ENCODE measurements around the gene CR1L. TPM values are rescaled to one million over a fixed set of nuclear protein-coding genes. Genes with fewer than 3 reads are reported as not detected.
"Not testable (repeated sequence)": the region's sequence is repeated elsewhere in the genome, so short reads cannot be mapped to it uniquely, and the experiment has no call there.

Gene CR1L
- total RNA-seq, 1 donor = not detected

- TF ChIP-seq, protein P1, sequence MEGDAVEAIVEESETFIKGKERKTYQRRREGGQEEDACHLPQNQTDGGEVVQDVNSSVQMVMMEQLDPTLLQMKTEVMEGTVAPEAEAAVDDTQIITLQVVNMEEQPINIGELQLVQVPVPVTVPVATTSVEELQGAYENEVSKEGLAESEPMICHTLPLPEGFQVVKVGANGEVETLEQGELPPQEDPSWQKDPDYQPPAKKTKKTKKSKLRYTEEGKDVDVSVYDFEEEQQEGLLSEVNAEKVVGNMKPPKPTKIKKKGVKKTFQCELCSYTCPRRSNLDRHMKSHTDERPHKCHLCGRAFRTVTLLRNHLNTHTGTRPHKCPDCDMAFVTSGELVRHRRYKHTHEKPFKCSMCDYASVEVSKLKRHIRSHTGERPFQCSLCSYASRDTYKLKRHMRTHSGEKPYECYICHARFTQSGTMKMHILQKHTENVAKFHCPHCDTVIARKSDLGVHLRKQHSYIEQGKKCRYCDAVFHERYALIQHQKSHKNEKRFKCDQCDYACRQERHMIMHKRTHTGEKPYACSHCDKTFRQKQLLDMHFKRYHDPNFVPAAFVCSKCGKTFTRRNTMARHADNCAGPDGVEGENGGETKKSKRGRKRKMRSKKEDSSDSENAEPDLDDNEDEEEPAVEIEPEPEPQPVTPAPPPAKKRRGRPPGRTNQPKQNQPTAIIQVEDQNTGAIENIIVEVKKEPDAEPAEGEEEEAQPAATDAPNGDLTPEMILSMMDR (IDR thresholded peaks at IDR 0.05; ENCODE audit: insufficient read depth, low read depth, low read length) = no peak
- no peak for DNase-seq (ENCODE audit: low read depth)
- H3K4me3 ChIP-seq (ENCODE audit: low read depth, low read length) = no peak overlapping the region
Measured at GRCh38 chr1:207620543-207620893, 24.4 kb upstream of the CR1L start.

DNA sequence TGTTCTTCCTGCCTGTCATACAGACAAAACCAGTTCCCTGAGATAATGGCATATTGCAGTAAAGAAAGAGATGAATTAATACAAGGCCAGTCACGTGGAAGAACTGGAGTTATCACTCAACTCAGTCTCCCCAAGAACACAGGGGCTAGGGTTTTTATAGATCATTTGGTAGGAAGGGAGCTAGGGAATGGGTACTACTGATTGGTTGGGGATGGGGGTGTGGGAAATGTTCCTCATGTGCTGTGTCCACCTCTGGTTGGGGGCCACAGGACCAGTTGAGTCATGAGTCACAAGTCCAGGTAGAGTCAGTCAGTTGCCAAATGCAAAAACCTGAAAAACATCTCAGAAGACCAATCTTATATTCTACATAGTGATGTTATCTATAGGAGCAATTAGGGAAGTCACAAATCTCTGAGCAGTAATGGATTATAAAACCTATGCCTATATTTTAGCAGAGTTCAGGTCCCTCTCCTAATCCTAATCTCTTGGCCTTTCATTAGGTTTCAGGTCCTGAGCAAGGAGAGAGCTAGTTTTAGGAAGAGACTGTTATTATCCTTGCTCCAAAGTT lies 19.3 kb upstream of the CR1L start:
- not testable (repeated sequence) for DNase-seq (ENCODE audit: low read depth)

DNA sequence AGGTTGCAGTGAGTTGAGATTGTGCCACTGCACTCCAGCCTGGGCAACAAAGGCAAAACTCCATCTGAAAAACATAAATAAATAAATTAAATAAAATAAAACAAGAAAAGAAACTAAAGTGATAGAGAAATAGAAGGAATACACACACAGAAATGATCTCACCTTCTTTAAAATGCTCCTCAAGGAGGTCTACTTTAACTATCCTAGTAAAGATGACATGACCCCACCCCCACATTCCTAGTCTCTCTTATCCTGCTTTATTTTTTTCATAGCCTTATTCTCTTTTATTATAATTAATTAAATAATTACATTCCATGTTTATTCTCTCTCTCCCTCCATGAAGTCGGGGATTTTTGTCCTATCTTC lies 18.0 kb upstream of the CR1L start:
- DNase-seq (ENCODE audit: low read depth) = no peak
- H3K4me3 ChIP-seq (ENCODE audit: low read depth, low read length) = no peak overlapping the region
- TF ChIP-seq, protein P1 (IDR thresholded peaks at IDR 0.05; ENCODE audit: insufficient read depth, low read depth, low read length) = no peak

More for the DNA sequence above, 19.3 kb upstream of the CR1L start:
- not testable (repeated sequence) for H3K4me3 ChIP-seq (ENCODE audit: low read depth, low read length)

- TF ChIP-seq, protein P1 (IDR thresholded peaks at IDR 0.05; ENCODE audit: insufficient read depth, low read depth, low read length) = no peak
Measured at GRCh38 chr1:207627496-207627895, 17.4 kb upstream of the CR1L start.

DNA sequence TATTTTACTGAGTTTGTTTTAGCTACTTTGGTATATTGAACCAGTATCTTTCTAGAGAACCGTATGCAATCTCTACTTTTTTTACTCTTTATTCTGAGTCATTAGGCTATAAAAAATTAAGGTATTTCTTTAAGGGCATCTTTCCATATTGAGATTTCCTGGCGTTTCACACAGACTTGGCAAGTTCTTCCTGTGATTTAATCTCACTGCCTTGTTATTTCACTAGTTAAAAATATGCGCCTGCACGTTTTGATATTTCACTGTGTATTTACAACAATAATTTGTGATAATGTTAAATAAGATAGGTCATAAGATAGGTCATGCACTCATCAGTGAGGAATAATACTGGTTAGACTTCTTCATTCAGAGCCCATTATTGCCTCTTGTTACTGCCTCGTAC lies 16.2 kb upstream of the CR1L start:
- TF ChIP-seq, protein P1 (IDR thresholded peaks at IDR 0.05; ENCODE audit: insufficient read depth, low read depth, low read length) = no peak

More at GRCh38 chr1:207627496-207627895, 17.4 kb upstream of the CR1L start:
- H3K4me3 ChIP-seq (ENCODE audit: low read depth, low read length) = no peak overlapping the region
- no peak for DNase-seq (ENCODE audit: low read depth)

DNA sequence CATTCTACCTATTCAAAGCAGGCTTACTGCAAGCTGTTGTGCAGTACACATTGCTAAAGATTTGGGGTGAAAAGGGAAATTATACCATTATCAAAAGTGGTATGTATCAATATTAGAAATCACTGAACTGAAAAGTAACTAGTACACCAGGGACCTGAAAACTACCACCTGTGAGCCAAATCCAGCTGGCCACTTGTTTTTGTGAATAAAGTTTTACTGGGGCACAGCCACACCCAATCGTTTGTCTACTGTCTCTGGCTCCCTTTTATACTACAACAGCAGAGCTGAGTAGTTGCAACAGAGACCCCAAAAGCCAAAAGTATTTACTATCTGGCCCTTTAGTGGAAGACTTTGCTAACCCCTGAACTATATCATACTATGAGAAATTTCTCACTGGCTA lies 13.8 kb upstream of the CR1L start:
- TF ChIP-seq, protein P1 (IDR thresholded peaks at IDR 0.05; ENCODE audit: insufficient read depth, low read depth, low read length) = no peak
- no peak for DNase-seq (ENCODE audit: low read depth)
- H3K4me3 ChIP-seq (ENCODE audit: low read depth, low read length) = no peak overlapping the region

More for the DNA sequence above, 16.2 kb upstream of the CR1L start:
- no peak overlapping the region for H3K4me3 ChIP-seq (ENCODE audit: low read depth, low read length)
- no peak for DNase-seq (ENCODE audit: low read depth)

DNA sequence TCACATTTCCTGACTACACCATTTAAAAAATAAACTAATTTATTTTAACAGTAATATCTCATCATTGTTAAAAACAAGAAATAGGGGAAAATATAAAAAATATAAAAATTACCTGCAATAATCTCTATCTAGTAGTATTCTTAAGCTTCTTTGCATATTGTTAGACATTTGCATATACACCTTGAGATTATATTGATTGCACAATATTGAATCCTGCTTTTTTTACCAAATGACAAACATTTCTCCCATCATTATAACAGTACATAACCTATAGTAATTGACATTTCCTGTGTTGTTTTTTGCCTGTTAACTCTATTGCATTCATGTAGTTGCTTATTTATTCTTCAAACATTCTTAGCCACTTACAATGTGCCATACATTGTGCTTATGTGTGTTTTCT lies 11.7 kb upstream of the CR1L start:
- TF ChIP-seq, protein P1 (IDR thresholded peaks at IDR 0.05; ENCODE audit: insufficient read depth, low read depth, low read length) = no peak
- no peak overlapping the region for H3K4me3 ChIP-seq (ENCODE audit: low read depth, low read length)
- DNase-seq (ENCODE audit: low read depth) = no peak

- H3K4me3 ChIP-seq (ENCODE audit: low read depth, low read length); DNase-seq (ENCODE audit: low read depth): not testable (repeated sequence)
Measured at GRCh38 chr1:207633699-207634289, 11.1 kb upstream of the CR1L start.

GRCh38 chr1:207634293-207634692 lies 10.6 kb upstream of the CR1L start:
- not testable (repeated sequence) for DNase-seq (ENCODE audit: low read depth); H3K4me3 ChIP-seq (ENCODE audit: low read depth, low read length)

DNA sequence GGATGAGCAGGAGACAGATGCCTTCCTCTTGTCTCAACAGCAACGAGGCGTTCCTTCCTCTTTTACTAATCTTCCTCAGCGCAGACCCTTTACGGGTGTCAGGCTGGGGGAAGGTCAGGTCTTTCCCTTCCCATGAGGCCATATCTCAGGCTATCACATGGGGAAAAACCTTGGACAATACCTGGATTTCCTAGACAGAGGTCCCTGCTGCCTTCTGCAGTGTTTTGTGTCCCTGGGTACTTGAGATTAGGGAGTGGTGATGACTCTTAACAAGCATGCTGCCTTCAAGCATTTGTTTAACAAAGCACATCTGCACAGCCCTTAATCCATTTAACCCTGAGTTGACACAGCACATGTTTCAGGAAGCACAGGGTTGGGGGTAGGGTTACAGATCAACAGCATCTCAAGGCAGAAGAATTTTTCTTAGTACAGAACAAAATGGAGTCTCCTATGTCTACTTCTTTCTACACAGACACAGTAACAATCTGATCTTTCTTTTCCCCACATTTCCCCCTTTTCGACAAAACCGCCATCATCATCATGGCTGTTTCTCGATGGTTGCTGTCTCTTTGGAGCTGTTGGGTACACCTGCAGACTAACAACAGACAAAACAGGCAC lies 9.3 kb upstream of the CR1L start:
- not testable (repeated sequence) for H3K4me3 ChIP-seq (ENCODE audit: low read depth, low read length); DNase-seq (ENCODE audit: low read depth)

GRCh38 chr1:207638487-207639145 lies 6.3 kb upstream of the CR1L start:
- DNase-seq (ENCODE audit: low read depth); H3K4me3 ChIP-seq (ENCODE audit: low read depth, low read length): not testable (repeated sequence)

All from fibroblast of villous mesenchyme (primary cell).